H1 (cell line): ENCODE measurements around the gene ZBTB24.

ENCODE experiments used
- CHD2 ChIP-seq: IDR thresholded peaks from 2 replicates; pipeline ENCODE4 v1.6.1; 2012; ENCODE audit warnings: low read length, improper control_type of control experiment
- CTCF ChIP-seq, 3 experiments: IDR thresholded peaks; 1 replicate in 2 of 3; 2 replicates in 1 of 3; pipeline versions ENCODE4 v1.5.1 to v1.6.1; 2011; ENCODE audit warnings: low read length in 3 of 3, mild to moderate bottlenecking in 3 of 3, inconsistent platforms in 2 of 3, low read depth in 1 of 3, moderate library complexity in 1 of 3; ENCODE audit not compliant: insufficient read depth in 1 of 3; ENCODE audit errors: control extremely low read depth in 1 of 3
- SP1 ChIP-seq: IDR thresholded peaks from 2 replicates; pipeline ENCODE4 v1.6.1; 2011; ENCODE audit warnings: low read depth, low read length

- no peak for TF ChIP-seq CTCF (IDR thresholded peaks at IDR 0.05; ENCODE audit: control extremely low read depth in 1 of 3, insufficient read depth in 1 of 3, low read depth in 1 of 3, low read length in 3 of 3)
- TF ChIP-seq CHD2 = no peak
- TF ChIP-seq SP1 = no peak
Observed at GRCh38 chr6:109449795-109450673, 33.0 kb downstream of the ZBTB24 start.
